ENCODE results near the gene ERO1A.

The ERO1A gene

DNA sequence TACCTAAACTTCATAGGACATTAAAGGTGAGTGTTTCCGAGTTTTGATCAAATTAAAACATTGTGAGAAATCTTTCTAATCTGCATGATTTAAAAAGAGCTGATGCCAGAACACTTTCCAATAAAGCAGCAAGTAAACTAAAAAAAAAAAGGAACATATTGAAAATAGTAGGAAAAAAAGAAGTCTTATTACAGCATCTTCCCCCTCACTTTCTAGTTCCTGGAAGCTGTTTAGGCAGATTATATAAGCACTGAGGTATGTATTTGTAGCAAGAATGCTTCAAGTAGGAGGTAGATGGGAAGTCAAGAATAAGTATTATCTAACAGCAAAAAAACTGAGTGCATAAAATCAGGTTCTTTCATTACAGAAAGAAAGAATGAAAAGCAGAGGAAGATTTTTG is 45.8 kb downstream of the ERO1A start:
- Histone ChIP-seq H3K9me3 (ENCODE audit: control insufficient read depth, insufficient read depth, low read length) (no peaks in the 10 kb centered on the region), H3K4me3 (ENCODE audit: low read depth, low read length) (no peak overlapping the region), H3K9ac (ENCODE audit: low read depth, low read length) (no peak overlapping the region), H3K4me1 (ENCODE audit: control insufficient read depth, insufficient read depth, low read length) (no peaks in the 10 kb centered on the region), H3K27me3 (ENCODE audit: control insufficient read depth, insufficient read depth, low read length) (no peaks in the 10 kb centered on the region), H3K36me3 (ENCODE audit: control insufficient read depth, insufficient read depth, low read length) (no peaks in the 10 kb centered on the region)

GRCh38 chr14:52641745-52642144 is 53.6 kb downstream of the ERO1A start:
- H3K27me3 ChIP-seq (ENCODE audit: control insufficient read depth, insufficient read depth, low read length), result no peaks in the 10 kb centered on the region
- no peak overlapping the region for H3K9ac ChIP-seq (ENCODE audit: low read depth, low read length)
- H3K9me3 ChIP-seq (ENCODE audit: control insufficient read depth, insufficient read depth, low read length), result no peaks in the 10 kb centered on the region
- no peaks in the 10 kb centered on the region for H3K4me1 ChIP-seq (ENCODE audit: control insufficient read depth, insufficient read depth, low read length)
- no peaks in the 10 kb centered on the region for H3K36me3 ChIP-seq (ENCODE audit: control insufficient read depth, insufficient read depth, low read length)
- H3K4me3 ChIP-seq (ENCODE audit: low read depth, low read length), result no peak overlapping the region

GRCh38 chr14:52640137-52640536 is 55.2 kb downstream of the ERO1A start:
- no peaks in the 10 kb centered on the region for H3K4me1 ChIP-seq (ENCODE audit: control insufficient read depth, insufficient read depth, low read length)

GRCh38 chr14:52619687-52620086 is 75.7 kb downstream of the ERO1A start:
- Histone ChIP-seq H3K27me3 (ENCODE audit: control insufficient read depth, insufficient read depth, low read length) (no peaks in the 10 kb centered on the region), H3K4me1 (ENCODE audit: control insufficient read depth, insufficient read depth, low read length) (no peaks in the 10 kb centered on the region), H3K9me3 (ENCODE audit: control insufficient read depth, insufficient read depth, low read length) (no peaks in the 10 kb centered on the region), H3K4me3 (ENCODE audit: low read depth, low read length) (no peak overlapping the region), H3K36me3 (ENCODE audit: control insufficient read depth, insufficient read depth, low read length) (no peaks in the 10 kb centered on the region), H3K9ac (ENCODE audit: low read depth, low read length) (no peak overlapping the region)

More at GRCh38 chr14:52640137-52640536, 55.2 kb downstream of the ERO1A start:
- H3K9ac ChIP-seq (ENCODE audit: low read depth, low read length), result no peak overlapping the region
- no peaks in the 10 kb centered on the region for H3K9me3 ChIP-seq (ENCODE audit: control insufficient read depth, insufficient read depth, low read length)
- no peaks in the 10 kb centered on the region for H3K27me3 ChIP-seq (ENCODE audit: control insufficient read depth, insufficient read depth, low read length)
- no peak overlapping the region for H3K4me3 ChIP-seq (ENCODE audit: low read depth, low read length)
- no peaks in the 10 kb centered on the region for H3K36me3 ChIP-seq (ENCODE audit: control insufficient read depth, insufficient read depth, low read length)

- H3K4me3 ChIP-seq (ENCODE audit: low read depth, low read length), result no peak overlapping the region
- H3K9ac ChIP-seq (ENCODE audit: low read depth, low read length), result no peak overlapping the region
- no peaks in the 10 kb centered on the region for H3K27me3 ChIP-seq (ENCODE audit: control insufficient read depth, insufficient read depth, low read length)
- no peaks in the 10 kb centered on the region for H3K9me3 ChIP-seq (ENCODE audit: control insufficient read depth, insufficient read depth, low read length)
- no peaks in the 10 kb centered on the region for H3K4me1 ChIP-seq (ENCODE audit: control insufficient read depth, insufficient read depth, low read length)
- H3K36me3 ChIP-seq (ENCODE audit: control insufficient read depth, insufficient read depth, low read length), result no peaks in the 10 kb centered on the region
Measured at GRCh38 chr14:52618602-52619001, 76.8 kb downstream of the ERO1A start.

DNA sequence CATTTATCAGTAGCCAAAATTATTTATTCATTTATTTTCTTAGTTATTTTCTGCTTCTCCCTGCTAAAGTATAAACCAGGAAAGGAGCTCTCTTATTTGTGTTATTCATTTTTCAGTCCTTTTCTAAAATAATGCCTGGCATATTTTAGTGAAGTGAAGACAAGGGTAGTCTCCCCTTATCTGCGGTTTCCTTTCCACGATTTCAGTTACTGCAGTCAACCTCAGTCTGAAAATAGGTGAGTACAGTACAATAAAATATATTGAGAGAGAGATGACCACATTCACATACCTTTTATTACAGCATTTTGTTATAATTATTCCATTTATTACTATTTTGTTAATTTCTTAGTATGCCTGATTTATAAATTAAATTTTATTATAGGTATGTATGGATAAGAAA is 85.2 kb downstream of the ERO1A start:
- no peaks in the 10 kb centered on the region for H3K27me3 ChIP-seq (ENCODE audit: control insufficient read depth, insufficient read depth, low read length)
- no peak overlapping the region for H3K4me3 ChIP-seq (ENCODE audit: low read depth, low read length)
- no peaks in the 10 kb centered on the region for H3K9me3 ChIP-seq (ENCODE audit: control insufficient read depth, insufficient read depth, low read length)
- no peak overlapping the region for H3K9ac ChIP-seq (ENCODE audit: low read depth, low read length)
- H3K36me3 ChIP-seq (ENCODE audit: control insufficient read depth, insufficient read depth, low read length), result no peaks in the 10 kb centered on the region
- H3K4me1 ChIP-seq (ENCODE audit: control insufficient read depth, insufficient read depth, low read length), result no peaks in the 10 kb centered on the region

GRCh38 chr14:52609445-52610044 is 85.8 kb downstream of the ERO1A start:
- no peaks in the 10 kb centered on the region for H3K9me3 ChIP-seq (ENCODE audit: control insufficient read depth, insufficient read depth, low read length)
- no peaks in the 10 kb centered on the region for H3K27me3 ChIP-seq (ENCODE audit: control insufficient read depth, insufficient read depth, low read length)
- no peaks in the 10 kb centered on the region for H3K4me1 ChIP-seq (ENCODE audit: control insufficient read depth, insufficient read depth, low read length)
- H3K36me3 ChIP-seq (ENCODE audit: control insufficient read depth, insufficient read depth, low read length), result no peaks in the 10 kb centered on the region
- H3K4me3 ChIP-seq (ENCODE audit: low read depth, low read length), result no peak overlapping the region
- H3K9ac ChIP-seq (ENCODE audit: low read depth, low read length), result no peak overlapping the region

DNA sequence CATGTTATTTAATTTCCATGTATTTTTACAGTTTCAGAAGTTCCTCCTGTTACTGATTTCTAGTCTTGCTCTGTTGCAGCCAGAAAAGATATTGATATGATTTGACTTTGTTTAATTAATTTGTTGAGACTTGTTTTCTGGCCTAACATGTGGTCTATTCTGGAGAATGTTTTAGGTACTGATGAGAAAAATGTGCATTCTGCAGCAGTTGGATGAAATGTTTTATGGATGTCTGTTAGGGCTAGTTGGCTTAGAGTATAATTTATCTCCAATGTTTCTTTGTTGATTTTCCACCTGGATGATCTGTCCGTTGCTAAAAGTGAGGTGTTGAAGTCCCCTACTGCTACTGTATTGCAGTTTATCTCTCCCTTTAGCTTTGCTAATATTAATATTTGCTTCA is 88.3 kb downstream of the ERO1A start:
- no peaks in the 10 kb centered on the region for H3K36me3 ChIP-seq (ENCODE audit: control insufficient read depth, insufficient read depth, low read length)
- H3K9me3 ChIP-seq (ENCODE audit: control insufficient read depth, insufficient read depth, low read length), result no peaks in the 10 kb centered on the region
- no peak overlapping the region for H3K4me3 ChIP-seq (ENCODE audit: low read depth, low read length)
- H3K4me1 ChIP-seq (ENCODE audit: control insufficient read depth, insufficient read depth, low read length), result no peaks in the 10 kb centered on the region
- H3K27me3 ChIP-seq (ENCODE audit: control insufficient read depth, insufficient read depth, low read length), result no peaks in the 10 kb centered on the region
- no peak overlapping the region for H3K9ac ChIP-seq (ENCODE audit: low read depth, low read length)

- Histone ChIP-seq H3K27me3 (ENCODE audit: control insufficient read depth, insufficient read depth, low read length) (no peaks in the 10 kb centered on the region), H3K9me3 (ENCODE audit: control insufficient read depth, insufficient read depth, low read length) (no peaks in the 10 kb centered on the region)
Measured at GRCh38 chr14:52602131-52602530, 93.2 kb downstream of the ERO1A start.

DNA sequence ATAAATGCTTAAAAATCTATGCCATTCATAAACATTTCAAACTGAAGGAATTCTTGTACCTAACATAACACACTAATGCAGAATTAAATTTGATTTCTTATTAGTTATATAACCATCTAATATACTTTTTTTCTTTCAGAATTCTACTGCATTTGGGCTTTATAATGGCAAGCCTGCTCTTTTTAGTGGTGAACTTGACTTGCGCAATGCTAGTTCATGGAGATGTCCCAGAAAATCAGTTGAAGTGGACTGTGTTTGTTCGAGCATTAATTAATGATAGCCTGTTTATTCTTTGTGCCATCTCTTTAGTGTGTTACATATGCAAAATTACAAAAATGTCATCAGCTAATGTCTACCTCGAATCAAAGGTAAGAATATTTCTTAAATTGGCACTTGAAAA is 95.4 kb downstream of the ERO1A start:
- H3K27me3 ChIP-seq (ENCODE audit: control insufficient read depth, insufficient read depth, low read length), result no peaks in the 10 kb centered on the region
- H3K4me3 ChIP-seq (ENCODE audit: low read depth, low read length), result no peak overlapping the region
- no peaks in the 10 kb centered on the region for H3K36me3 ChIP-seq (ENCODE audit: control insufficient read depth, insufficient read depth, low read length)
- H3K4me1 ChIP-seq (ENCODE audit: control insufficient read depth, insufficient read depth, low read length), result no peaks in the 10 kb centered on the region
- H3K9ac ChIP-seq (ENCODE audit: low read depth, low read length), result no peak overlapping the region
- no peaks in the 10 kb centered on the region for H3K9me3 ChIP-seq (ENCODE audit: control insufficient read depth, insufficient read depth, low read length)

More at GRCh38 chr14:52602131-52602530, 93.2 kb downstream of the ERO1A start:
- Histone ChIP-seq H3K4me1 (ENCODE audit: control insufficient read depth, insufficient read depth, low read length) (no peaks in the 10 kb centered on the region), H3K4me3 (ENCODE audit: low read depth, low read length) (no peak overlapping the region), H3K36me3 (ENCODE audit: control insufficient read depth, insufficient read depth, low read length) (no peaks in the 10 kb centered on the region), H3K9ac (ENCODE audit: low read depth, low read length) (no peak overlapping the region)

- Histone ChIP-seq H3K36me3 (ENCODE audit: control insufficient read depth, insufficient read depth, low read length) (no peaks in the 10 kb centered on the region), H3K27me3 (ENCODE audit: control insufficient read depth, insufficient read depth, low read length) (no peaks in the 10 kb centered on the region), H3K4me1 (ENCODE audit: control insufficient read depth, insufficient read depth, low read length) (no peaks in the 10 kb centered on the region), H3K9ac (ENCODE audit: low read depth, low read length) (no peak overlapping the region), H3K4me3 (ENCODE audit: low read depth, low read length) (no peak overlapping the region), H3K9me3 (ENCODE audit: control insufficient read depth, insufficient read depth, low read length) (no peaks in the 10 kb centered on the region)
Measured at GRCh38 chr14:52598568-52598967, 96.8 kb downstream of the ERO1A start.

DNA sequence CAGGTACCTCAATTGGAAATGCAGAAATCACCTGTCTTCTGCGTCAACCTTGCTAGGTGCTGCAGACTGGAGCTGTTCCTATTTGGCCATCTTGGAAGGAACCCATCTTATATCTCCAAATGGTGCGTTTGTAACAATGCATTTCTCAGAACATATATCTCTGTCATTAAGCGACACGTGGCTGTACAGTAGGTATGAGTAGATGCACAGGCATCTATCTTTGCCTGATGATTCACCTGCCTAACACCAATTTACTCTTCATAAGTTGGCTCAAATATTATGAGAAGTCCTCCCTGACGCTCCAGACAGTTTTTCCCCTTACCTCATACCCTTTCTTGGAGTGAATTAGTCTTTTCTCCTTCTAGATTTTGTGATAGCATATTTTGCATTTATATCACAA is 98.5 kb downstream of the ERO1A start:
- Histone ChIP-seq H3K4me3 (ENCODE audit: low read depth, low read length) (no peak overlapping the region), H3K4me1 (ENCODE audit: control insufficient read depth, insufficient read depth, low read length) (no peaks in the 10 kb centered on the region), H3K27me3 (ENCODE audit: control insufficient read depth, insufficient read depth, low read length) (no peaks in the 10 kb centered on the region), H3K36me3 (ENCODE audit: control insufficient read depth, insufficient read depth, low read length) (no peaks in the 10 kb centered on the region), H3K9ac (ENCODE audit: low read depth, low read length) (no peak overlapping the region), H3K9me3 (ENCODE audit: control insufficient read depth, insufficient read depth, low read length) (no peaks in the 10 kb centered on the region)

Data from iPS-15b (cell line).